ENCODE data around the gene COL8A2.

Gene COL8A2

DNA sequence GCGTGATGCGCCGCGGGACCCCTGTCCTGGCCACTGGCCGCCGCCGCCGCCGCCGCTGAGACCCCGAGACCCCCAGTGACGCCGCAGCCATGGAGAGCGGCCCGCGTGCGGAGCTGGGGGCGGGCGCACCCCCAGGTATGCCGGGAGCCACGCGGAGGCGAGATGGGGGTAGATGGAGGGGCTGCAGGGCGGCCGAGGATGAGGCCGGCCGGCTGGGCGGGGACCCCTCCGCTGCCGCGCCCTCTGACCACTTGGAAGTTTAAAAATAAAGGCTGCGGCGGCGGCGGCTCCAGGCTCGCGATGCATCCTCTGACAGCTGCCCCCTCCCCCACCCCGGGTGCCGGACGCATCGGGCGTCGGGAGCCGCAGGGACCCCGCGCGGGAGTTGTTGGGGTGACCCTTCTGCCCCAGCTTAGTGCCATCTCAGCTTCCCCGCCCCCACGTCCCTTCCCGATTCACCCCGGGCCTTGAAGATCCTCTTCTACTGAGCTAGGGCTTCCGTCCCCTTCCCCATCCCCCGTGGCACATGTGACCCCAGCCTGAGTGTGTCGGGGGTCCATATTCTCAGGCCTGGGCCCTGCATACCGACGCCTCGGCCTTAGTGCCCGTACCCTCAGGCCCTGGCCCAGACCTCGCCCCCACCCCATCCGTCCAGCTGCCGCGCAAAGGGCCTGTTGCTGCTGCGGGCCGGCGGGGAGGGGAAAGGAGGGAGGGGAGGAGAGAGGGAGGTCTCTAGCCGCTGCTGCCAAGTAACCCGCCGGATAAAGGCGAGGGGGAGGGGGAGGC lies 31.5 kb upstream of the COL8A2 start:
- no peaks in the 10 kb centered on the region for H3K9me3 ChIP-seq (ENCODE audit: control insufficient read depth, insufficient read depth, low read depth, low read length)
- peaks cover 32% of the 10 kb centered on the region for H3K27me3 ChIP-seq (ENCODE audit: control insufficient read depth, insufficient read depth, low read length)
- peak overlapping the region; percentile 90 for H3K9ac ChIP-seq (ENCODE audit: low read length)
- no peaks in the 10 kb centered on the region; the same call in 1 of the 2 replicates for H3K36me3 ChIP-seq (ENCODE audit: control insufficient read depth, insufficient read depth, low read length)
- peak overlapping the region; percentile 99 for H3K4me3 ChIP-seq (ENCODE audit: low read depth, low read length)
- peak overlapping the region; percentile 80; the same call in 1 of the 2 replicates for H3K27ac ChIP-seq (ENCODE audit: low read depth, low read length)
- H3K4me1 ChIP-seq (ENCODE audit: control insufficient read depth, insufficient read depth, low read length), result peaks cover 38% of the 10 kb centered on the region

DNA sequence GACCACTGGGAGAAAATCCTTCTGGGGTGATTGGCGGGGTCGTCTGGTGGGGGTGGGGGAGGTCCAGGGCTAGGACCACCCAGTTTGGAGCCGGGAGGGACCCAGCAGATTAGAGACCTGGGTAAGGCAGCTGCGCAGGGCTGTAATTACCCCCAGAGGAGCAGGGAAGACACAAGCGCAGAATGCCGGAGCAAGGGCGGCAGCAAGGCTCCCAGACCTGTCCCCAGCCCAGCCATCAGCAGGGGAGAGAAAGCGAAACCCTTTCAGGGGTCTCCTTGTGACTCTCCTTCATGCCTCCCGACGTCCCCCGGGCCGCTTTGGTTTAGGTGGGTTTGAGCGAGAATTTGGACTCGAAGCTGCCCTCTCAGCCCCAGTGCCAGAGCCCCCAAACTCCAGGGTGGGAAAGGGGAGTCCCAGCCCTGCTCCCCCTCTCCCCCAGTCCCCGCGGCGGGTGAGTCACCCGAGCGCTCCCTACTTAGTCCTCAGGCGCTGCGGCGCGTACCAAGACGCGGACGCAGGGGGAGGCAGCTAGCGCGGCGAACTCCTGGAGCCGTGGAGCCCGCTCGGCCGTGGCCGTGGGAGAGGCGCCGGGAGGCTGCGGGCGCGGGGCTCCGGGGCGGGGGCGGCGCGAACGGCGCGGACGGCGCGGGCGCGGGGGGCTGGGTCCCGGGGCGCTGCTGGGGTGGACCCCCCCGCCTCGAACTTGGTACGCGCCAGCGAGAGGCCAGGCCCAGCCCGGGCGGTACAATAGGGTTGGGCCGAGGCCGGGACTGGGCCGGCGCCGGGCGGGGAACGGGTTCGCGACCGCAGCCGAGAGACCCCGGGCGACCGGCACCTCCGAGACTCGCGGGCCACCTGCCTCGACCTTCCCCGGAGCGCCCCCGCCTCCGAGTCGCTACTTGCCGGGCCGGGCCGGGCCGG lies 30.6 kb upstream of the COL8A2 start, which contains the start of gene MAP7D1:
Gene MAP7D1 (plus strand): TSS at position 753 of the 921 bp plus-strand sequence. CDS start 258 bp downstream, outside the sequence.
- Histone ChIP-seq H3K9me3 (ENCODE audit: control insufficient read depth, insufficient read depth, low read depth, low read length) (no peaks in the 10 kb centered on the region), H3K4me3 (ENCODE audit: low read depth, low read length) (peak within 1 kb of the TSS; percentile 99), H3K27ac (ENCODE audit: low read depth, low read length) (peak within 1 kb of the TSS; percentile 94; the same call in 1 of the 2 replicates), H3K27me3 (ENCODE audit: control insufficient read depth, insufficient read depth, low read length) (peaks cover 34% of the 10 kb centered on the region), H3K9ac (ENCODE audit: low read length) (peak within 1 kb of the TSS; percentile 90), H3K4me1 (ENCODE audit: control insufficient read depth, insufficient read depth, low read length) (peaks cover 35% of the 10 kb centered on the region), H3K36me3 (ENCODE audit: control insufficient read depth, insufficient read depth, low read length) (no peaks in the 10 kb centered on the region; the same call in 1 of the 2 replicates)

DNA sequence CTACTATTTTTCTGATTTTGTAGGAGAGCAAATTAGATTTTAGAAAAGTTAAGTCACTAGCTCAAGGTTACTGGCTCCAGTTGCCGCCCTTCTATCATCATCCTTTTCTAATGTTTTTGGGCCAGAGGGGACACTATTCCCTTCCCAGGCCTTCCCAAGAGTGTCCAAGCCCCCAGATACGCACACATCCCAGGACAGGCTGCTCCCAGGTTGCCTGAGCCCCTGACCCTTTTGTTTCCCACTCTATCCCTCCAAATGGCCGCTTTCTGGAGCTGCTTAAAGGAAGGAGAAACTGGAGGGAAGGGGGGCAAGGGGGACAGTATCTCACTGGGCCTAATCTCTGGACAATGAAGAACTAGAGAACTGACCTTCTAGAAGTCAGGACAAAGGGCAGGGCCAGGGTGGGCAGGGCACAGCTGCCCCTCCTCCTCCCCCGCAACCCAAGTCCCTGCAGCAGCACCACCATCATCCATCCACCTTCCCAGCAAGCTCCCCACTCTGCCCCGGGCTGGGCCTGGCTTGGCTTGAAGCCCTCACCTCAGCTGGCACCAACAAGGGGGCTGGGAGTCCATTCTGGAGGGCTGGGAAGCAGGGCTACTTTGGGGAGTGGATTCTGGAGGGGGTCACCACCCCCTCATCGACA lies 29.9 kb upstream of the COL8A2 start:
- H3K4me1 ChIP-seq (ENCODE audit: control insufficient read depth, insufficient read depth, low read length), result peaks cover 38% of the 10 kb centered on the region
- H3K36me3 ChIP-seq (ENCODE audit: control insufficient read depth, insufficient read depth, low read length), result no peaks in the 10 kb centered on the region; the same call in 1 of the 2 replicates
- H3K4me3 ChIP-seq (ENCODE audit: low read depth, low read length), result peak overlapping the region; percentile 99
- peaks cover 34% of the 10 kb centered on the region for H3K27me3 ChIP-seq (ENCODE audit: control insufficient read depth, insufficient read depth, low read length)
- peak overlapping the region; percentile 90 for H3K9ac ChIP-seq (ENCODE audit: low read length)
- no peaks in the 10 kb centered on the region for H3K9me3 ChIP-seq (ENCODE audit: control insufficient read depth, insufficient read depth, low read depth, low read length)
- peak overlapping the region; percentile 94; the same call in 1 of the 2 replicates for H3K27ac ChIP-seq (ENCODE audit: low read depth, low read length)

DNA sequence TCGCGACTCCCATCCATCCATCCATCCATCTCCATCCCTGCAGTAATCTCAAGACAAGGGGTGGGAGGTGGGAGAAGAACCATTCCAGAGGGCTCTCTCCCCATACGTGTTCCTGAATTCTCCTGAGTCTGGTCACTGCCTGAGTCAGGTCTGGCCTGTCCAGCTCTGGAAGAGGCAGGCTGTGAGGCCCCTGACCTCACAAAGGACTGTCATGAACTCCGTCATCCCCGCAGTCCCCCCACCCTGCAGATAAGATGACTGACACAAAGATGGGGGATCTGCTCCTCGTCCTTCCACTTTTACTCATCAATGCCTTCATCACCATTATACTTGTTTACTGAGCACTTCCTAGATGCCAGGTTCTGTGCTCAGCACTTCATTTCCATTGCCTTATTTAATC lies 29.3 kb upstream of the COL8A2 start:
- no peak overlapping the region for H3K27ac ChIP-seq (ENCODE audit: low read depth, low read length)
- no peak overlapping the region for H3K4me3 ChIP-seq (ENCODE audit: low read depth, low read length)
- no peaks in the 10 kb centered on the region for H3K9me3 ChIP-seq (ENCODE audit: control insufficient read depth, insufficient read depth, low read depth, low read length)
- H3K36me3 ChIP-seq (ENCODE audit: control insufficient read depth, insufficient read depth, low read length), result no peaks in the 10 kb centered on the region
- H3K9ac ChIP-seq (ENCODE audit: low read length), result no peak overlapping the region
- H3K4me1 ChIP-seq (ENCODE audit: control insufficient read depth, insufficient read depth, low read length), result peaks cover 40% of the 10 kb centered on the region
- peaks cover 34% of the 10 kb centered on the region for H3K27me3 ChIP-seq (ENCODE audit: control insufficient read depth, insufficient read depth, low read length)

DNA sequence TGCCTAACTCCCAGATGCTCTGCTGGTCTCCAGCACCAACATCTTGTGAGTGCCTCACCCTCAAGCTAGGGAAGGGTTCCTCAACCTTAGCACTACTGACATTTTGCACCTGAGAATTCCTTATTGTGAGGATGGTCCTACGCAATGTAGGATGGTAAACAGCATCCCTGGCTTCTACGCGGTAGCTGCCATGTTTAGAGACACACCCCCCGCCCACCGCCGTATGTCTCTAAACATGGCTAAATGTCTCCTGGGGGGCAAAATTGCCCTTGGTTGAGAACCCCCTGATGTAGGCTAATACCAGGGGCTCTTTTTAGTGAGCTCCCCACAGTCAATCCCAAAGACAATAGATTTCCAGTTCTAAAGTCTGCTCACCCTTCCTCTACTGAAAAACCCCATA lies 28.5 kb upstream of the COL8A2 start:
- Histone ChIP-seq H3K27me3 (ENCODE audit: control insufficient read depth, insufficient read depth, low read length) (peaks cover 34% of the 10 kb centered on the region), H3K36me3 (ENCODE audit: control insufficient read depth, insufficient read depth, low read length) (no peaks in the 10 kb centered on the region), H3K27ac (ENCODE audit: low read depth, low read length) (no peak overlapping the region), H3K9ac (ENCODE audit: low read length) (peak overlapping the region; percentile 12), H3K4me3 (ENCODE audit: low read depth, low read length) (no peak overlapping the region), H3K9me3 (ENCODE audit: control insufficient read depth, insufficient read depth, low read depth, low read length) (no peaks in the 10 kb centered on the region), H3K4me1 (ENCODE audit: control insufficient read depth, insufficient read depth, low read length) (peaks cover 40% of the 10 kb centered on the region)

DNA sequence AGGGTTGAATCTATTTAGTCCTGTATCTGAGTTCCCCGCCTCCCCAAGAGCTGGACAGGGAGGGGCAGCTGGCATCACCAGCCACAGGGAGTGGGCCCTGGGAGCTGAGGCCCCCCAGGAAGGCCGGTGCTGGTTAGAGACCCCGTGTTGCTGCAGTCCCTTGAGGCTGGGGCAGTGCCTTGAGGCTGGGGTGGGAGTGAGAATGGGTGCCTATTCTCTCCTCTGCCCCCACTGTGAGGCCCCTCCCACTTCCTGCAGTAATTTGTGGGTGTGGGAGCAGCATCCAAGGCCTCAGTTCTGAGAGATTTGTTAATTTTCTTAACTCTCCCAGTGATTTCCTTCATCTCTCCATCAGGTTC lies 26.8 kb upstream of the COL8A2 start:
- Histone ChIP-seq H3K9me3 (ENCODE audit: control insufficient read depth, insufficient read depth, low read depth, low read length) (no peaks in the 10 kb centered on the region), H3K27me3 (ENCODE audit: control insufficient read depth, insufficient read depth, low read length) (peaks cover 34% of the 10 kb centered on the region), H3K4me3 (ENCODE audit: low read depth, low read length) (no peak overlapping the region), H3K27ac (ENCODE audit: low read depth, low read length) (no peak overlapping the region), H3K9ac (ENCODE audit: low read length) (no peak overlapping the region), H3K36me3 (ENCODE audit: control insufficient read depth, insufficient read depth, low read length) (no peaks in the 10 kb centered on the region), H3K4me1 (ENCODE audit: control insufficient read depth, insufficient read depth, low read length) (peaks cover 31% of the 10 kb centered on the region)

DNA sequence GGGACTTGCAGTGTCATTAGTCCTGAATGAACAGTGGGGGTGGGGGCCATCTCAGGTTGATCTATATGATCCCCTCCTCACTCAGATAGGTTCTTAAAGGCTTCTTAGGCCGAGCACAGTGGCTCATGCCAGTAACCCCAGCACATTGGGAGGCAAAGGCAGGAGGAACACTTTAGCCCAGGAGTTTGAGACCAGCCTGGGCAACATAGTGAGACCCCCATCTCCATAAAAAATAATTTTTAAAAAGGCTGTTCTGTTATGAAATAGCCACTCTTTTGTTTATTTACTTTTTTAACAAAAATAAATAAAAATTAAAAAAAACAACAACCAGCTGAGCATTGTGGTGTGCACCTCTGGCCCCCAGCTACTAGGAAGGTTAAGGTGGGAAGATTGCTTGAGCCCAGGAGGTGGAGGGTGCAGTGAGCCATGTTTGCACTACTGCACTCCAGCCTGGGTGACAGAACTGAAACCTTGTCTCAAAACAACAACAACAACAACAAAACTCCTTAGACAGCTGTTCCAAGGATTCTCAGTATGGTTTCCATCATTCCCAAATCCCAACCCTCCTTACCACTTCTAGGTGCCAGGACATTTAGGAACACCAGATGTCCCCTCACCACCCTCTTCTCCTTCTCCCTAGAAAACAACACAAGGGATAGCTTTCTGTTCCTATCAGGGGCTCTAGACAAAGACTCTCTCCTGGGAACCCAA lies 26.3 kb upstream of the COL8A2 start:
- Histone ChIP-seq H3K4me1 (ENCODE audit: control insufficient read depth, insufficient read depth, low read length) (peaks cover 31% of the 10 kb centered on the region), H3K36me3 (ENCODE audit: control insufficient read depth, insufficient read depth, low read length) (no peaks in the 10 kb centered on the region), H3K27me3 (ENCODE audit: control insufficient read depth, insufficient read depth, low read length) (peaks cover 34% of the 10 kb centered on the region), H3K4me3 (ENCODE audit: low read depth, low read length) (no peak overlapping the region), H3K9ac (ENCODE audit: low read length) (no peak overlapping the region), H3K27ac (ENCODE audit: low read depth, low read length) (no peak overlapping the region), H3K9me3 (ENCODE audit: control insufficient read depth, insufficient read depth, low read depth, low read length) (no peaks in the 10 kb centered on the region)

DNA sequence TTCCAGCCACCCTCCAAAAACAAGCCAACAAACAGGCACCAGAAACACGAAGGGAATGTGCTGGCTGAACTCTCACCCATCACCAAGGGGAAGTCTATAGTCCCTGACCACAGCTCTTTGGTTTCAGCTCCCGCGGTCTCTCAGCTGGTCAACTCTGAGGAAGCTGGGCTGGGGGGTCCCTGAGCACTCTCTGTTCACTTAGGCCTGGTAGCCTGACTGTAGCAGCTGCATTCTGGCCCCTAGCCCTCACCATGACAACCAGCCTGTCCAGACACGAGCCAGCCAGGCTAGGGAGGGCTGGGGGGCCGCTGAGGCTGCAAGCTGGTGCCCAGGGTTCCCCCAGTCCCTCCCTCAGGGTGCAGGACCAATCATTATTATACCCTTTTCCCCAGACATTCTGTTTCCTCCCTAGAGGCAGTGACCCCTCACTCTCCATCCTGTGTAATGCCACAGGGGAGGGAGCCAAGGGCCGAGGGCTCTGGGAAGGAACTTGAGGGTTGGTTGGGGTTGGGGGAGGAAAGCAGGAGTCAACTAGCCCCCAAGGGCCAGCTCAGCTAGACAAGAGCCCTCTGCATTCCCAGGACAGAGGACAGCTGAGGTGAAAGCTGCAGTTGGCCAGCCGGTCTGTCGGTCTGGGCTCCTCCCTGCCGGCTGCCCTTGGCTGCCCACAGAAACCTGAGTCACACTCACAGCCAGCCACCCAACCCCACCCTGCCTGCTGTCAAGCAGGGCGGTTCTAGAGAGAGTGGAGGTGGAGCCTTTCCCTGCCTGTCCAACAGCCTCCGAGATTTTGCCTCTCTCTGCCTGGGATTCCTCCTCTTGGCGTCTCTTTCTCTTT lies 25.5 kb upstream of the COL8A2 start:
- no peaks in the 10 kb centered on the region for H3K9me3 ChIP-seq (ENCODE audit: control insufficient read depth, insufficient read depth, low read depth, low read length)
- H3K36me3 ChIP-seq (ENCODE audit: control insufficient read depth, insufficient read depth, low read length), result no peaks in the 10 kb centered on the region
- peaks cover 34% of the 10 kb centered on the region for H3K27me3 ChIP-seq (ENCODE audit: control insufficient read depth, insufficient read depth, low read length)
- H3K4me3 ChIP-seq (ENCODE audit: low read depth, low read length), result peak overlapping the region; percentile 45
- no peak overlapping the region; the same call in 1 of the 2 replicates for H3K27ac ChIP-seq (ENCODE audit: low read depth, low read length)
- peak overlapping the region; percentile 59 for H3K9ac ChIP-seq (ENCODE audit: low read length)
- H3K4me1 ChIP-seq (ENCODE audit: control insufficient read depth, insufficient read depth, low read length), result peaks cover 31% of the 10 kb centered on the region

DNA sequence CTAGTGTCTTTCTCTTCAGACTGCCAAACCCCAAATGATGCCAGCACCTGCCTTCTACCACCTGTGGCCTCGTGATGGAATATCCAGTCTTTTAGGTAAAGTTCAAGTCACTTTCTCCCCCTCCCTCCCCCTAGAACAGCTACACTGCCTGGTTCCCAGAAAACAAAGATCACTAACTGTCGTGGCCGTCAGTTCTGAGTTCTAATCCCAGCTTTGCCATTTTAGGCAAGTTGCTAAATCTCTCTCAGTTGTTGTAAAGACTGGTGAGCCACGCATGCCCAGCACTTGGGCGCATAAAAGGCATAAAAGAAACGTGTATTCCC lies 24.9 kb upstream of the COL8A2 start:
- Histone ChIP-seq H3K27me3 (ENCODE audit: control insufficient read depth, insufficient read depth, low read length) (peaks cover 31% of the 10 kb centered on the region), H3K4me1 (ENCODE audit: control insufficient read depth, insufficient read depth, low read length) (peaks cover 28% of the 10 kb centered on the region), H3K27ac (ENCODE audit: low read depth, low read length) (no peak overlapping the region), H3K9me3 (ENCODE audit: control insufficient read depth, insufficient read depth, low read depth, low read length) (no peaks in the 10 kb centered on the region), H3K9ac (ENCODE audit: low read length) (peak overlapping the region; percentile 59), H3K4me3 (ENCODE audit: low read depth, low read length) (peak overlapping the region; percentile 45), H3K36me3 (ENCODE audit: control insufficient read depth, insufficient read depth, low read length) (no peaks in the 10 kb centered on the region)
